H9 (cell line): Measurements from ENCODE around the gene SLC7A6. TPM values are rescaled to one million over a fixed set of nuclear protein-coding genes. Genes with fewer than 3 reads are reported as not detected.

Experiments used
- DNase-seq: peaks from one replicate; pipeline ENCODE4 v3.0.0-alpha.2; 2017
- H2AFZ ChIP-seq: one replicate; pipeline ENCODE4 v1.6.1; 2013; ENCODE audit warnings: mild to moderate bottlenecking, low read length, control low read depth, moderate library complexity
- H2AK5ac ChIP-seq: 2 replicates; pipeline ENCODE4 v1.6.1; 2013; ENCODE audit warnings: low read length, control low read depth, mixed read lengths; ENCODE audit not compliant: insufficient read length
- H2BK120ac ChIP-seq: one replicate; pipeline ENCODE4 v1.6.1; 2013; ENCODE audit warnings: low read depth, mild to moderate bottlenecking, low read length, control low read depth, inconsistent platforms; ENCODE audit not compliant: poor library complexity, severe bottlenecking
- H2BK12ac ChIP-seq: 2 replicates; pipeline ENCODE4 v1.6.1; 2013; ENCODE audit warnings: low read length, control low read depth, mixed read lengths, low read depth; ENCODE audit not compliant: insufficient read length
- H2BK15ac ChIP-seq: 2 replicates; pipeline ENCODE4 v1.6.1; 2013; ENCODE audit warnings: low read depth, low read length, control low read depth
- H2BK20ac ChIP-seq: one replicate; pipeline ENCODE4 v1.6.1; 2013; ENCODE audit warnings: low read depth, mild to moderate bottlenecking, low read length, control low read depth, inconsistent platforms; ENCODE audit not compliant: poor library complexity, severe bottlenecking
- H2BK5ac ChIP-seq: 2 replicates; pipeline ENCODE4 v1.6.1; 2013; ENCODE audit warnings: low read length, control low read depth, mixed read lengths; ENCODE audit not compliant: insufficient read length
- H3K14ac ChIP-seq: 2 replicates; pipeline ENCODE4 v1.6.1; 2013; ENCODE audit warnings: low read length, control low read depth; ENCODE audit not compliant: insufficient read depth
- H3K18ac ChIP-seq: 2 replicates; pipeline ENCODE4 v1.6.1; 2013; ENCODE audit warnings: low read depth, mild to moderate bottlenecking, mixed read lengths, low read length, control low read depth; ENCODE audit not compliant: insufficient read length
- H3K23ac ChIP-seq: 2 replicates; pipeline ENCODE4 v1.6.1; 2013; ENCODE audit warnings: low read length, control low read depth, mixed read lengths, low read depth; ENCODE audit not compliant: insufficient read length
- H3K23me2 ChIP-seq: 2 replicates; pipeline ENCODE4 v1.6.1; 2013; ENCODE audit warnings: low read depth, mild to moderate bottlenecking, mixed read lengths, low read length, control low read depth; ENCODE audit not compliant: insufficient read length, poor library complexity, severe bottlenecking
- H3K27ac ChIP-seq: 2 replicates; pipeline ENCODE4 v1.5.1; 2013; ENCODE audit warnings: low read length, control low read depth, mixed read lengths, low read depth; ENCODE audit not compliant: insufficient read length
- H3K27me3 ChIP-seq: 2 replicates; pipeline ENCODE4 v1.6.1; 2013; ENCODE audit warnings: low read length, control low read depth, inconsistent platforms; ENCODE audit not compliant: insufficient read depth
- H3K4ac ChIP-seq: 2 replicates; pipeline ENCODE4 v1.6.1; 2013; ENCODE audit warnings: low read depth, mild to moderate bottlenecking, control low read depth, inconsistent platforms, low read length, moderate library complexity
- H3K4me1 ChIP-seq: 2 replicates; pipeline ENCODE4 v1.6.1; 2013; ENCODE audit warnings: low read length, control low read depth, inconsistent platforms; ENCODE audit not compliant: insufficient read depth
- H3K4me2 ChIP-seq: 2 replicates; pipeline ENCODE4 v1.6.1; 2013; ENCODE audit warnings: low read length, control low read depth, mixed read lengths; ENCODE audit not compliant: insufficient read length, insufficient read depth
- H3K56ac ChIP-seq: 2 replicates; pipeline ENCODE4 v1.6.1; 2013; ENCODE audit warnings: low read depth, mild to moderate bottlenecking, mixed read lengths, low read length, control low read depth; ENCODE audit not compliant: insufficient read length
- H3K79me1 ChIP-seq: 2 replicates; pipeline ENCODE4 v1.6.1; 2013; ENCODE audit warnings: low read depth, mild to moderate bottlenecking, moderate library complexity, low read length, control low read depth, inconsistent platforms; ENCODE audit not compliant: insufficient read depth, poor library complexity, severe bottlenecking
- H3K79me2 ChIP-seq: 2 replicates; pipeline ENCODE4 v1.6.1; 2013; ENCODE audit warnings: low read length, control low read depth, inconsistent platforms; ENCODE audit not compliant: insufficient read depth
- H3K9ac ChIP-seq: 2 replicates; pipeline ENCODE4 v1.6.1; 2013; ENCODE audit warnings: low read length, control low read depth, mixed read lengths; ENCODE audit not compliant: insufficient read length; ENCODE audit errors: extremely low read depth
- H3K9me3 ChIP-seq: one replicate; pipeline ENCODE4 v1.6.1; 2013; ENCODE audit warnings: low read depth, low read length, inconsistent platforms; ENCODE audit not compliant: control insufficient read depth
- H3T11ph ChIP-seq: one replicate; pipeline ENCODE4 v1.6.1; 2013; ENCODE audit warnings: mild to moderate bottlenecking, low read length, control low read depth, inconsistent platforms
- H4K20me1 ChIP-seq: one replicate; pipeline ENCODE4 v1.6.1; 2013; ENCODE audit not compliant: control insufficient read depth, insufficient read length, insufficient read depth
- H4K5ac ChIP-seq: 2 replicates; pipeline ENCODE4 v1.6.1; 2013; ENCODE audit warnings: low read depth, mild to moderate bottlenecking, mixed read lengths, low read length, control low read depth; ENCODE audit not compliant: insufficient read length
- H4K8ac ChIP-seq: replicated peaks from 2 replicates; pipeline ENCODE4 v1.6.1; 2013; ENCODE audit warnings: low read length, control low read depth, mixed read lengths, low read depth; ENCODE audit not compliant: insufficient read length
- H4K91ac ChIP-seq: 2 replicates; pipeline ENCODE4 v1.6.1; 2013; ENCODE audit warnings: low read depth, mild to moderate bottlenecking, moderate library complexity, mixed read lengths, low read length, control low read depth; ENCODE audit not compliant: insufficient read length
- H3K27ac Mint-ChIP-seq, 3 experiments: 2 replicates in 2 of 3; 3 replicates in 1 of 3; pipeline ENCODE4 v1.8.0; 2020 to 2021; ENCODE audit warnings: mixed read lengths in 3 of 3, mild to moderate bottlenecking in 1 of 3, moderate library complexity in 1 of 3
- H3K27me3 Mint-ChIP-seq: 2 replicates; pipeline ENCODE4 v1.8.0; 2021; ENCODE audit warnings: low read depth, mild to moderate bottlenecking, moderate library complexity, mixed read lengths
- H3K36me3 Mint-ChIP-seq, 3 experiments: 2 replicates in 2 of 3; 3 replicates in 1 of 3; pipeline ENCODE4 v1.8.0; 2020 to 2021; ENCODE audit warnings: low read depth in 3 of 3, mixed read lengths in 3 of 3; ENCODE audit not compliant: insufficient read depth in 1 of 3
- H3K4me1 Mint-ChIP-seq, 2 experiments: 2 replicates each; pipeline ENCODE4 v1.8.0; 2020; ENCODE audit warnings: mixed read lengths in 2 of 2
- H3K4me3 Mint-ChIP-seq, 2 experiments: 2 replicates in 1 of 2; 3 replicates in 1 of 2; pipeline ENCODE4 v1.8.0; 2020 to 2021; ENCODE audit warnings: mild to moderate bottlenecking in 2 of 2, mixed read lengths in 2 of 2, moderate library complexity in 1 of 2
- H3K9me3 Mint-ChIP-seq, 2 experiments: 2 replicates in 1 of 2; 3 replicates in 1 of 2; pipeline ENCODE4 v1.8.0; 2020; ENCODE audit warnings: mild to moderate bottlenecking in 2 of 2, mixed read lengths in 2 of 2, moderate library complexity in 1 of 2
- CTCF ChIP-seq: fragments of 200-600 bp; sonication (generic); conservative IDR thresholded peaks from 3 replicates; pipeline ENCODE4 v1.8.0; 2021; ENCODE audit warnings: antibody characterized with exemption, mild to moderate bottlenecking
- WGBS: extraction: QIAGEN DNeasy Blood & Tissue Kit; methylation state at CpG from one replicate; pipeline ENCODE4 v1.1.7; 2013; ENCODE audit warnings: missing lambda C conversion rate, low lambda C conversion rate, mixed read lengths; ENCODE audit not compliant: insufficient read length; ENCODE audit errors: extremely low coverage; 5-methylcytosine and 5-hydroxymethylcytosine counted together
- total RNA-seq: library from RNA; stranded (reverse); gene quantifications from 2 replicates; pipeline ENCODE4 v1.2.1, GENCODE V29; 2021

Gene SLC7A6
- total RNA-seq, 1 experiment from 2014 or later, result 21.1 TPM

GRCh38 chr16:68343137-68343536 lies 78.8 kb downstream of the SLC7A6 start:
- H3K36me3 Mint-ChIP-seq, result peaks cover 33 to 82% (median 74%) of the 10 kb centered on the region in 3 experiments; a peak in 6 of 7 replicates
- peaks cover 5 to 8% of the 10 kb centered on the region in 2 experiments for H3K4me1 Mint-ChIP-seq
- no peaks in the 10 kb centered on the region for H3K9me3 ChIP-seq
- no peak overlapping the region for H2BK12ac ChIP-seq
- no peaks in the 10 kb centered on the region for H3K27me3 Mint-ChIP-seq
- H3K23ac ChIP-seq, result no peak overlapping the region
- no peak overlapping the region for H3K27ac ChIP-seq
- H2BK15ac ChIP-seq, result no peak overlapping the region
- H3K23me2 ChIP-seq, result no peaks in the 10 kb centered on the region
- no peak overlapping the region for H2BK20ac ChIP-seq
- no peaks in the 10 kb centered on the region for H3K4me1 ChIP-seq
- WGBS, result no CpG with 5 or more reads among the region's 7 CpGs
- no peak overlapping the region for H4K5ac ChIP-seq
- H3K14ac ChIP-seq, result no peak overlapping the region
- H3K27me3 ChIP-seq, result no peaks in the 10 kb centered on the region
- H3K79me1 ChIP-seq, result no peaks in the 10 kb centered on the region
- H3K56ac ChIP-seq, result no peak overlapping the region
- H2BK120ac ChIP-seq, result no peak overlapping the region
- no peak overlapping the region for H2BK5ac ChIP-seq
- H3K79me2 ChIP-seq, result no peaks in the 10 kb centered on the region
- H4K20me1 ChIP-seq, result peaks cover 3% of the 10 kb centered on the region
- H3K18ac ChIP-seq, result no peak overlapping the region
- no peak overlapping the region for H2AFZ ChIP-seq
- H4K91ac ChIP-seq, result no peak overlapping the region
- H4K8ac ChIP-seq, result no peak overlapping the region
- 0 out of 7 replicates have a peak overlapping the region, but pooled peaks of 2 of the 3 experiments have one; percentile 37 to 50 for H3K27ac Mint-ChIP-seq
- no peak overlapping the region; a peak in 1 of 5 replicates for H3K4me3 Mint-ChIP-seq
- H3K9ac ChIP-seq, result no peak overlapping the region
- no peak overlapping the region for H3K4ac ChIP-seq
- H3K9me3 Mint-ChIP-seq, result no peaks in the 10 kb centered on the region; a peak in 1 of 5 replicates
- TF ChIP-seq CTCF, result no peak
- H3K4me2 ChIP-seq, result no peak overlapping the region
- no peak overlapping the region for H2AK5ac ChIP-seq
- DNase-seq, result no peak
- no peak overlapping the region for H3T11ph ChIP-seq
